Adrenal gland (tissue), 5 donors: ENCODE results near the gene TAL1.

ENCODE experiments used
- POLR2A ChIP-seq, 2 donors: fragments of 450-650 bp; IDR thresholded peaks; one replicate each; pipeline ENCODE4 v1.6.1; 2017; ENCODE audit warnings: antibody characterized with exemption in 2 of 2, mild to moderate bottlenecking in 2 of 2, moderate library complexity in 1 of 2
- TF ChIP-seq, protein P1 (sequence below), 6 experiments: fragments of 450-650 bp in 4 of 6; fragments of 200-600 bp in 2 of 6; sonication (generic) in 1 of 6; IDR thresholded peaks; 1 replicate in 5 of 6; 2 replicates in 1 of 6; pipeline versions ENCODE4 v1.5.1 to v1.8.0; 2016 to 2021; ENCODE audit warnings: antibody characterized with exemption in 6 of 6, mild to moderate bottlenecking in 2 of 6, moderate library complexity in 1 of 6
- donor health status: DM: no; HTN: no; CAD: no.

DNA sequence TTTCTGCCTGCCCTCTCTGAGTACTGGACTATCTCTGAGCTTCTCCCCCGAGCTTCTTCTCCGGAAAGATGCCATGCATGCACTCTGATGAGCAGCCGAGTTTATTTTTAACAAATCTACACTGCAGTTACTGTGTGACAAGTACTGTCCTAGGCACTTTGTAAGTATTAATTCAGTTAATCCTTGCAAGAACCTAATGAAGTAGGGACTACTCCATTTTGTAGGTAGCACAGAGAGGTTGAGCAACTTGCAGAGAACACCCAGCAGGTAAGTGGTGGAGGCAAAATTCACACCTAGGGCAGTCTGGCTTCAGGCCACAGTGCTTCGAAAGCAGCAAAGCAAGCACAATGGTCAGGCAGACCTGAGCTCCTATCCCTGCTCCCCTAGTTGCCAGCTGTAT is 3.8 kb upstream of the TAL1 start:
- TF ChIP-seq, protein P1, sequence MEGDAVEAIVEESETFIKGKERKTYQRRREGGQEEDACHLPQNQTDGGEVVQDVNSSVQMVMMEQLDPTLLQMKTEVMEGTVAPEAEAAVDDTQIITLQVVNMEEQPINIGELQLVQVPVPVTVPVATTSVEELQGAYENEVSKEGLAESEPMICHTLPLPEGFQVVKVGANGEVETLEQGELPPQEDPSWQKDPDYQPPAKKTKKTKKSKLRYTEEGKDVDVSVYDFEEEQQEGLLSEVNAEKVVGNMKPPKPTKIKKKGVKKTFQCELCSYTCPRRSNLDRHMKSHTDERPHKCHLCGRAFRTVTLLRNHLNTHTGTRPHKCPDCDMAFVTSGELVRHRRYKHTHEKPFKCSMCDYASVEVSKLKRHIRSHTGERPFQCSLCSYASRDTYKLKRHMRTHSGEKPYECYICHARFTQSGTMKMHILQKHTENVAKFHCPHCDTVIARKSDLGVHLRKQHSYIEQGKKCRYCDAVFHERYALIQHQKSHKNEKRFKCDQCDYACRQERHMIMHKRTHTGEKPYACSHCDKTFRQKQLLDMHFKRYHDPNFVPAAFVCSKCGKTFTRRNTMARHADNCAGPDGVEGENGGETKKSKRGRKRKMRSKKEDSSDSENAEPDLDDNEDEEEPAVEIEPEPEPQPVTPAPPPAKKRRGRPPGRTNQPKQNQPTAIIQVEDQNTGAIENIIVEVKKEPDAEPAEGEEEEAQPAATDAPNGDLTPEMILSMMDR (IDR thresholded peaks at IDR 0.05): no peak
- TF ChIP-seq POLR2A (IDR thresholded peaks at IDR 0.05): no peak
